Measurements from ENCODE around the gene MALRD1. TPM values are rescaled to one million over a fixed set of nuclear protein-coding genes. Genes with fewer than 3 reads are reported as not detected.
A peak's percentile ranks its signal among the peaks of the same experiment; 100 is the strongest.

MALRD1 gene
- total and polyA plus RNA-seq, 2 donors (not counting 1 experiment from before 2014, with no cell fraction given): 0.62 to 1.7 TPM

DNA sequence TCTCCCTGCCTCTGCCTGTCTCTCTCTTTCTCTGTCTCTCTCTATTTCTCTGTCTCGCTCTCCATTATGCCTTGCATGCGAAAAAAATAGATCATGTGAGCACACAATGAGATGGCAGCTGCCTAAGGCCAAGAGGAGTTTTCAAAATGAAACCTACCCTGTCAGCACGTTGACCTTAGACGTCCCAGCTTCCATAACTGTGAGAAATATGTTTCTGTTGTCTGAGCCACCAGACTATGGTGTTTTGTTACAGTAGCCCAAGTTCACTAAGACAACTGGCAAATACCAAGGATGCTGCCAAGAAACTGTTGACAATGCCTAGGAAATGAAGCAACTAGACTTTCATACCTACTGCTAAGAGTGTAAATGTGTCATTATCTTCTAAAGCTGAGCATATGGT, 697.1 kb downstream of the MALRD1 start:
- H3K4me3 ChIP-seq (replicated peaks in 1 of 4; ENCODE audit: control extremely low read depth in 1 of 4, insufficient read depth in 1 of 4, low read depth in 3 of 4, low read length in 4 of 4): no peak overlapping the region
- H3K9ac ChIP-seq (ENCODE audit: insufficient read depth, low read length): no peak overlapping the region
- no peaks in the 10 kb centered on the region for H4K20me1 ChIP-seq (ENCODE audit: control insufficient read depth, extremely low read depth, insufficient read depth, low read length)
- DNase-seq (ENCODE audit: low read depth in 2 of 2): no peak
- H3K27me3 ChIP-seq (ENCODE audit: control insufficient read depth, insufficient read depth, low read length): no peaks in the 10 kb centered on the region
- H3K79me2 ChIP-seq (ENCODE audit: control insufficient read depth, insufficient read depth, low read length): no peaks in the 10 kb centered on the region
- no peak overlapping the region for H3K4me2 ChIP-seq (ENCODE audit: extremely low read depth, insufficient read depth, low read length)
- no peak overlapping the region for H3K27ac ChIP-seq (ENCODE audit: insufficient read depth, low read length)
- H2AFZ ChIP-seq (ENCODE audit: low read length): no peak overlapping the region
- peaks cover 3% of the 10 kb centered on the region for H3K4me1 ChIP-seq (ENCODE audit: control insufficient read depth, extremely low read depth, insufficient read depth, low read length)
- TF ChIP-seq EZH2 (IDR thresholded peaks at IDR 0.05; ENCODE audit: low read length, missing control alignments): no peak
- TF ChIP-seq, protein P1, sequence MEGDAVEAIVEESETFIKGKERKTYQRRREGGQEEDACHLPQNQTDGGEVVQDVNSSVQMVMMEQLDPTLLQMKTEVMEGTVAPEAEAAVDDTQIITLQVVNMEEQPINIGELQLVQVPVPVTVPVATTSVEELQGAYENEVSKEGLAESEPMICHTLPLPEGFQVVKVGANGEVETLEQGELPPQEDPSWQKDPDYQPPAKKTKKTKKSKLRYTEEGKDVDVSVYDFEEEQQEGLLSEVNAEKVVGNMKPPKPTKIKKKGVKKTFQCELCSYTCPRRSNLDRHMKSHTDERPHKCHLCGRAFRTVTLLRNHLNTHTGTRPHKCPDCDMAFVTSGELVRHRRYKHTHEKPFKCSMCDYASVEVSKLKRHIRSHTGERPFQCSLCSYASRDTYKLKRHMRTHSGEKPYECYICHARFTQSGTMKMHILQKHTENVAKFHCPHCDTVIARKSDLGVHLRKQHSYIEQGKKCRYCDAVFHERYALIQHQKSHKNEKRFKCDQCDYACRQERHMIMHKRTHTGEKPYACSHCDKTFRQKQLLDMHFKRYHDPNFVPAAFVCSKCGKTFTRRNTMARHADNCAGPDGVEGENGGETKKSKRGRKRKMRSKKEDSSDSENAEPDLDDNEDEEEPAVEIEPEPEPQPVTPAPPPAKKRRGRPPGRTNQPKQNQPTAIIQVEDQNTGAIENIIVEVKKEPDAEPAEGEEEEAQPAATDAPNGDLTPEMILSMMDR (conservative IDR thresholded peaks at IDR 0.05 in 1 of 2, IDR thresholded peaks at IDR 0.05 in 1 of 2; ENCODE audit: low read depth in 1 of 2, low read length in 2 of 2): no peak
- H3K36me3 ChIP-seq (ENCODE audit: control insufficient read depth, insufficient read depth, low read length): no peaks in the 10 kb centered on the region
- H3K9me3 ChIP-seq (ENCODE audit: control insufficient read depth, insufficient read depth, low read depth, low read length): no peaks in the 10 kb centered on the region

DNA sequence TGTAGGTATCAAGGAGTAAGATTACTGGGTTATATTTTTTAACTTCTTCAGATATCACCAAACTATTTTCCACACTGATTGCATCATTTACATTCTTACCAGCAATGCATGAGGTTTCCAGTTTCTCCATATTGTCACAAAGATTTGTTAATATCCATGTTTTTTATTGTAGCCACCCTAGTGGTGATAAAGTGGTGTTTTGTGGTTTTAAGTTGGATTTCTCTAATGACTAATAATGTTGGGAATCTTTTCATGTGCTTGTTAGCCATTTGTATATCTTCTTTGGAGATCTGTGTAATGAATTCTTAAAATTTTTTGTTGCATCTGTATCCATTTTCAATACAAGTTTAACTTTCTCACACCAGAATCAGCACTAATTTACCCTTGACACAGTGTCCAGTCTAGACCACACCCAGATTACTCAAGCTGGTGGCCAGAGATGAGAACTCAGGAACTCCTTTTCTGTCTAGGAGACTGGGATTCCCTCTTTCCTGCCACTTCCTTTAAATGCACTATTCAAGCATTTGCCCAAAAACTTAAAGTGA, 700.7 kb downstream of the MALRD1 start:
- TF ChIP-seq, protein P1 (conservative IDR thresholded peaks at IDR 0.05 in 1 of 2, IDR thresholded peaks at IDR 0.05 in 1 of 2; ENCODE audit: low read depth in 1 of 2, low read length in 2 of 2): peak in 1 of 2 donors; percentile 0
- no peak for TF ChIP-seq EZH2 (IDR thresholded peaks at IDR 0.05; ENCODE audit: low read length, missing control alignments)
- no peak overlapping the region for H2AFZ ChIP-seq (ENCODE audit: low read length)
- no peaks in the 10 kb centered on the region for H4K20me1 ChIP-seq (ENCODE audit: control insufficient read depth, extremely low read depth, insufficient read depth, low read length)
- no peak overlapping the region for H3K9ac ChIP-seq (ENCODE audit: insufficient read depth, low read length)
- peaks cover 3% of the 10 kb centered on the region for H3K4me1 ChIP-seq (ENCODE audit: control insufficient read depth, extremely low read depth, insufficient read depth, low read length)
- H3K4me3 ChIP-seq (replicated peaks in 1 of 4; ENCODE audit: control extremely low read depth in 1 of 4, insufficient read depth in 1 of 4, low read depth in 3 of 4, low read length in 4 of 4): no peak overlapping the region
- no peaks in the 10 kb centered on the region for H3K27me3 ChIP-seq (ENCODE audit: control insufficient read depth, insufficient read depth, low read length)
- H3K9me3 ChIP-seq (ENCODE audit: control insufficient read depth, insufficient read depth, low read depth, low read length): no peaks in the 10 kb centered on the region
- H3K79me2 ChIP-seq (ENCODE audit: control insufficient read depth, insufficient read depth, low read length): no peaks in the 10 kb centered on the region
- peak overlapping the region; percentile 35 for H3K27ac ChIP-seq (ENCODE audit: insufficient read depth, low read length)
- peak; percentile 85 to 89 for DNase-seq (ENCODE audit: low read depth in 2 of 2)
- no peaks in the 10 kb centered on the region for H3K36me3 ChIP-seq (ENCODE audit: control insufficient read depth, insufficient read depth, low read length)
- no peak overlapping the region for H3K4me2 ChIP-seq (ENCODE audit: extremely low read depth, insufficient read depth, low read length)

DNA sequence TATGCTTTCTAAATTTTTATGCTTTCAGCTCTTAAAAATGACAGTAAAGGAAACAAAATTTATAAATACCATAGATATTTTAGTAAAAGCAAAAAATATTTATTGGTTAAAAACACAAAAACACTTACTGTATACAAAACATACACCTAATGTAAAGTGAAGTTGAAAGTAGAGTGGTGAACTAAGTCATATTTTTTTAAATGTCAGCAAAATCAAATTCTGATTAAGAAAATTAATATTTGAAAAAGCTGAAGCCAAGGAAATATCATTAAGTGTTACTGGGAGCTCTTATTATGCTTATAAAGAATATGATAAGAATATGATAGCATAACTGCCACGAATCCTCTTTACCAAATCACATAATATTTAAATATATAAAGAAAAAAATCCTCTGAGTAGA, 702.4 kb downstream of the MALRD1 start:
- no peak for TF ChIP-seq EZH2 (IDR thresholded peaks at IDR 0.05; ENCODE audit: low read length, missing control alignments)
- TF ChIP-seq, protein P1 (conservative IDR thresholded peaks at IDR 0.05 in 1 of 2, IDR thresholded peaks at IDR 0.05 in 1 of 2; ENCODE audit: low read depth in 1 of 2, low read length in 2 of 2): no peak
- no peak for DNase-seq (ENCODE audit: low read depth in 2 of 2)
- Histone ChIP-seq H3K4me3 (replicated peaks in 1 of 4; ENCODE audit: control extremely low read depth in 1 of 4, insufficient read depth in 1 of 4, low read depth in 3 of 4, low read length in 4 of 4) (no peak overlapping the region), H3K9ac (ENCODE audit: insufficient read depth, low read length) (no peak overlapping the region), H3K27me3 (ENCODE audit: control insufficient read depth, insufficient read depth, low read length) (no peaks in the 10 kb centered on the region), H3K4me2 (ENCODE audit: extremely low read depth, insufficient read depth, low read length) (no peak overlapping the region), H3K9me3 (ENCODE audit: control insufficient read depth, insufficient read depth, low read depth, low read length) (no peaks in the 10 kb centered on the region), H2AFZ (ENCODE audit: low read length) (no peak overlapping the region), H3K4me1 (ENCODE audit: control insufficient read depth, extremely low read depth, insufficient read depth, low read length) (peaks cover 3% of the 10 kb centered on the region), H3K27ac (ENCODE audit: insufficient read depth, low read length) (no peak overlapping the region), H3K79me2 (ENCODE audit: control insufficient read depth, insufficient read depth, low read length) (no peaks in the 10 kb centered on the region), H4K20me1 (ENCODE audit: control insufficient read depth, extremely low read depth, insufficient read depth, low read length) (no peaks in the 10 kb centered on the region), H3K36me3 (ENCODE audit: control insufficient read depth, insufficient read depth, low read length) (no peaks in the 10 kb centered on the region)

Measured in fibroblast of lung (primary cell).